ENCODE measurements around the gene POU6F2. TPM values are rescaled to one million over a fixed set of nuclear protein-coding genes. Genes with fewer than 3 reads are reported as not detected.

The POU6F2 gene
- total and polyA plus RNA-seq, 8 donors, result 0.37 TPM; not detected in 7

GRCh38 chr7:39083781-39084180 lies 106.1 kb downstream of the POU6F2 start:
- Histone ChIP-seq H3K27ac (no peak overlapping the region), H3K9me3 (no peaks in the 10 kb centered on the region), H3K27me3 (peaks cover 0 to 11% (median 0%) of the 10 kb centered on the region in 3 donors), H3K36me3 (no peaks in the 10 kb centered on the region), H3K4me3 (no peak overlapping the region), H3K4me1 (no peaks in the 10 kb centered on the region)
- DNase-seq, result no peak
- TF ChIP-seq EP300 (IDR thresholded peaks at IDR 0.05), result no peak
- no peak for TF ChIP-seq CTCF (IDR thresholded peaks at IDR 0.05)
- TF ChIP-seq POLR2AphosphoS5 (IDR thresholded peaks at IDR 0.05), result no peak
- no peak for TF ChIP-seq POLR2A (IDR thresholded peaks at IDR 0.05)
- whole genome bisulfite sequencing, 5 donors, result 63 to 79% (median 68%) methylated on average over 3 of the region's 3 CpGs
- intact Hi-C loops (cut with DNase I; ENCODE audit: low total_unique reads), result no loop called here

GRCh38 chr7:39084349-39084748 lies 106.6 kb downstream of the POU6F2 start:
- Histone ChIP-seq H3K27me3 (peaks cover 0 to 11% (median 0%) of the 10 kb centered on the region in 3 donors), H3K4me1 (no peaks in the 10 kb centered on the region), H3K4me3 (no peak overlapping the region), H3K27ac (no peak overlapping the region), H3K36me3 (no peaks in the 10 kb centered on the region), H3K9me3 (no peaks in the 10 kb centered on the region)
- no peak for TF ChIP-seq POLR2AphosphoS5 (IDR thresholded peaks at IDR 0.05)
- no peak for TF ChIP-seq POLR2A (IDR thresholded peaks at IDR 0.05)
- TF ChIP-seq CTCF (IDR thresholded peaks at IDR 0.05), result no peak
- TF ChIP-seq EP300 (IDR thresholded peaks at IDR 0.05), result no peak
- no peak for DNase-seq
- intact Hi-C loops (cut with DNase I; ENCODE audit: low total_unique reads), result no loop called here
- 70 to 86% (median 75%) methylated on average over 3 of the region's 3 CpGs for WGBS, 5 donors

- no peak for DNase-seq
- peak overlapping the region in 2 of 4 donors; percentile 1 to 21 for H3K4me3 ChIP-seq
- intact Hi-C loops (cut with DNase I; ENCODE audit: low total_unique reads), result no loop called here
- no peaks in the 10 kb centered on the region for H3K4me1 ChIP-seq
- TF ChIP-seq CTCF (IDR thresholded peaks at IDR 0.05), result no peak
- no peak for TF ChIP-seq POLR2AphosphoS5 (IDR thresholded peaks at IDR 0.05)
- TF ChIP-seq EP300 (IDR thresholded peaks at IDR 0.05), result no peak
- TF ChIP-seq POLR2A (IDR thresholded peaks at IDR 0.05), result no peak
- WGBS, 5 donors, result 28 to 35% (median 31%) methylated on average over 5 of the region's 5 CpGs
- H3K27ac ChIP-seq, result no peak overlapping the region
- H3K9me3 ChIP-seq, result no peaks in the 10 kb centered on the region
- H3K27me3 ChIP-seq, result peaks cover 0 to 11% (median 0%) of the 10 kb centered on the region in 3 donors
- no peaks in the 10 kb centered on the region for H3K36me3 ChIP-seq
Measured at GRCh38 chr7:39085189-39085588, 107.5 kb downstream of the POU6F2 start.

- H3K27me3 ChIP-seq, result peaks cover 0 to 11% (median 0%) of the 10 kb centered on the region in 3 donors
- TF ChIP-seq CTCF (IDR thresholded peaks at IDR 0.05), result no peak
- no peak for TF ChIP-seq POLR2AphosphoS5 (IDR thresholded peaks at IDR 0.05)
- no peak for TF ChIP-seq POLR2A (IDR thresholded peaks at IDR 0.05)
- TF ChIP-seq EP300 (IDR thresholded peaks at IDR 0.05), result no peak
- H3K36me3 ChIP-seq, result no peaks in the 10 kb centered on the region
- H3K9me3 ChIP-seq, result no peaks in the 10 kb centered on the region
- H3K27ac ChIP-seq, result no peak overlapping the region
- intact Hi-C loops (cut with DNase I; ENCODE audit: low total_unique reads), result no loop called here
- H3K4me1 ChIP-seq, result no peaks in the 10 kb centered on the region
- DNase-seq, result peak in 1 of 2 donors; percentile 24
- 12 to 30% (median 15%) methylated on average over 11 of the region's 11 CpGs for WGBS, 5 donors
- H3K4me3 ChIP-seq, result peak overlapping the region in 2 of 4 donors; percentile 1 to 21
Measured at GRCh38 chr7:39085590-39086049, 107.9 kb downstream of the POU6F2 start.
